HEK293 (cell line): Measurements from ENCODE around the gene MLLT3.
A peak's percentile ranks its signal among the peaks of the same experiment; 100 is the strongest.

Experiments used
- BCL11A ChIP-seq: fragments of 450-650 bp; formaldehyde crosslinking; IDR thresholded peaks from 2 replicates; pipeline ENCODE4 v1.5.1; 2016; ENCODE audit warnings: low read depth, missing biosample characterization, missing genetic modification characterization
- EGR2 ChIP-seq: fragments of 450-650 bp; formaldehyde crosslinking; IDR thresholded peaks from 2 replicates; pipeline ENCODE4 v1.5.1; 2016; ENCODE audit warnings: low read depth, missing biosample characterization, missing genetic modification characterization
- KLF1 ChIP-seq: fragments of 450-650 bp; formaldehyde crosslinking; IDR thresholded peaks from 2 replicates; pipeline ENCODE4 v1.5.1; 2016; ENCODE audit warnings: missing biosample characterization, missing genetic modification characterization
- MEIS1 ChIP-seq: sonication (generic); formaldehyde crosslinking; IDR thresholded peaks from 2 replicates; pipeline ENCODE4 v1.8.1; 2022; ENCODE audit warnings: missing genetic modification reagents, mild to moderate bottlenecking, borderline replicate concordance
- OSR2 ChIP-seq: fragments of 450-650 bp; formaldehyde crosslinking; IDR thresholded peaks from 2 replicates; pipeline ENCODE4 v1.5.1; 2016; ENCODE audit warnings: missing biosample characterization, missing genetic modification characterization
- PATZ1 ChIP-seq: fragments of 450-650 bp; formaldehyde crosslinking; IDR thresholded peaks from 2 replicates; pipeline ENCODE4 v1.5.1; 2016; ENCODE audit warnings: missing biosample characterization, missing genetic modification characterization
- ZBTB17 ChIP-seq: fragments of 450-650 bp; formaldehyde crosslinking; IDR thresholded peaks from 2 replicates; pipeline ENCODE4 v1.5.1; 2016; ENCODE audit warnings: missing biosample characterization, missing genetic modification characterization
- ZBTB21 ChIP-seq: fragments of 450-650 bp; formaldehyde crosslinking; IDR thresholded peaks from 2 replicates; pipeline ENCODE4 v1.5.1; 2017; ENCODE audit warnings: missing biosample characterization, missing genetic modification characterization
- ZIC2 ChIP-seq: fragments of 450-650 bp; formaldehyde crosslinking; IDR thresholded peaks from 2 replicates; pipeline ENCODE4 v1.5.1; 2016; ENCODE audit warnings: missing biosample characterization, missing genetic modification characterization
- ZNF112 ChIP-seq: fragments of 450-650 bp; formaldehyde crosslinking; IDR thresholded peaks from 2 replicates; pipeline ENCODE4 v1.5.0; 2017; ENCODE audit warnings: missing biosample characterization, missing genetic modification characterization
- ZNF121 ChIP-seq: fragments of 450-650 bp; formaldehyde crosslinking; IDR thresholded peaks from 2 replicates; pipeline ENCODE4 v1.5.1; 2016; ENCODE audit warnings: missing biosample characterization, missing genetic modification characterization
- ZNF132 ChIP-seq: fragments of 450-650 bp; formaldehyde crosslinking; IDR thresholded peaks from 2 replicates; pipeline ENCODE4 v1.5.1; 2017; ENCODE audit warnings: missing biosample characterization, missing genetic modification characterization, borderline replicate concordance
- ZNF19 ChIP-seq: fragments of 450-650 bp; formaldehyde crosslinking; IDR thresholded peaks from 2 replicates; pipeline ENCODE4; 2016; ENCODE audit warnings: missing biosample characterization, missing genetic modification characterization, low read depth
- ZNF202 ChIP-seq: fragments of 450-650 bp; formaldehyde crosslinking; IDR thresholded peaks from 2 replicates; pipeline ENCODE4 v1.5.1; 2016; ENCODE audit warnings: missing biosample characterization, missing genetic modification characterization, borderline replicate concordance
- ZNF24 ChIP-seq: fragments of 450-650 bp; formaldehyde crosslinking; IDR thresholded peaks from 2 replicates; pipeline ENCODE4 v1.5.1; 2016; ENCODE audit warnings: missing biosample characterization, missing genetic modification characterization
- ZNF248 ChIP-seq: fragments of 450-650 bp; formaldehyde crosslinking; IDR thresholded peaks from 2 replicates; pipeline ENCODE4 v1.5.1; 2017; ENCODE audit warnings: missing biosample characterization, missing genetic modification characterization
- ZNF350 ChIP-seq: fragments of 450-650 bp; formaldehyde crosslinking; IDR thresholded peaks from 2 replicates; pipeline ENCODE4 v1.5.0; 2017; ENCODE audit warnings: missing biosample characterization, mild to moderate bottlenecking, missing genetic modification characterization
- ZNF433 ChIP-seq: fragments of 450-650 bp; formaldehyde crosslinking; IDR thresholded peaks from 2 replicates; pipeline ENCODE4 v1.5.1; 2016; ENCODE audit warnings: missing biosample characterization, missing genetic modification characterization, low read depth
- ZNF580 ChIP-seq: fragments of 450-650 bp; formaldehyde crosslinking; IDR thresholded peaks from 2 replicates; pipeline ENCODE4 v1.5.1; 2016; ENCODE audit warnings: missing biosample characterization, missing genetic modification characterization
- ZNF600 ChIP-seq: fragments of 450-650 bp; formaldehyde crosslinking; IDR thresholded peaks from 2 replicates; pipeline ENCODE4 v1.5.1; 2016; ENCODE audit warnings: missing biosample characterization, missing genetic modification characterization
- ZNF624 ChIP-seq: fragments of 450-650 bp; formaldehyde crosslinking; IDR thresholded peaks from 2 replicates; pipeline ENCODE4 v1.5.1; 2017; ENCODE audit warnings: missing biosample characterization, missing genetic modification characterization
- ZNF704 ChIP-seq: fragments of 450-650 bp; formaldehyde crosslinking; IDR thresholded peaks from 2 replicates; pipeline ENCODE4 v1.5.1; 2016; ENCODE audit warnings: missing biosample characterization, missing genetic modification characterization
- ZNF843 ChIP-seq: fragments of 450-650 bp; formaldehyde crosslinking; IDR thresholded peaks from 2 replicates; pipeline ENCODE4 v1.5.1; 2016; ENCODE audit warnings: missing biosample characterization, missing genetic modification characterization
- ZSCAN16 ChIP-seq: fragments of 450-650 bp; formaldehyde crosslinking; IDR thresholded peaks from 2 replicates; pipeline ENCODE4 v1.5.1; 2016; ENCODE audit warnings: missing biosample characterization, missing genetic modification characterization
- TF ChIP-seq, protein P1 (sequence below): fragments of 450-650 bp; formaldehyde crosslinking; IDR thresholded peaks from 2 replicates; pipeline ENCODE4 v1.5.1; 2016; ENCODE audit warnings: missing biosample characterization, missing genetic modification characterization
- TF ChIP-seq, protein P2 (sequence below): fragments of 450-650 bp; formaldehyde crosslinking; IDR thresholded peaks from 2 replicates; pipeline ENCODE4 v1.5.1; 2017; ENCODE audit warnings: missing biosample characterization, missing genetic modification characterization
- TF ChIP-seq, protein P3 (sequence below): fragments of 450-650 bp; formaldehyde crosslinking; conservative IDR thresholded peaks from 2 replicates; pipeline ENCODE4 v1.5.1; 2016; ENCODE audit warnings: low read depth, missing biosample characterization, missing genetic modification characterization
- TF ChIP-seq, protein P4 (sequence below): fragments of 450-650 bp; formaldehyde crosslinking; IDR thresholded peaks from 2 replicates; pipeline ENCODE4 v1.5.1; 2016; ENCODE audit warnings: missing biosample characterization, missing genetic modification characterization

MLLT3 gene

GRCh38 chr9:20495098-20495497 is 127.2 kb downstream of the MLLT3 start (continued):
- TF ChIP-seq ZNF704 (tag by site-specific recombination) (no peak), BCL11A (tag by site-specific recombination) (0 out of 2 replicates have a peak, but pooled peaks have one; percentile 51), OSR2 (peak; percentile 75; the same call in 1 of the 2 replicates), ZBTB17 (peak; percentile 59), ZNF202 (tag by site-specific recombination) (no peak), ZNF580 (no peak; the same call in 1 of the 2 replicates), ZNF433 (tag by site-specific recombination) (no peak), ZNF624 (tag by site-specific recombination) (no peak), ZBTB21 (no peak), EGR2 (tag by site-specific recombination) (no peak), PATZ1 (tag by site-specific recombination) (no peak), MEIS1 (no peak), ZIC2 (tag by site-specific recombination) (peak; percentile 66), ZNF19 (tag by site-specific recombination) (no peak), ZNF112 (tag by site-specific recombination) (no peak), ZNF600 (tag by site-specific recombination) (0 out of 2 replicates have a peak, but pooled peaks have one; percentile 17), ZNF350 (tag by site-specific recombination) (no peak), ZNF843 (tag by site-specific recombination) (peak; percentile 68; the same call in 1 of the 2 replicates), ZNF132 (tag by site-specific recombination) (no peak), ZNF121 (tag by site-specific recombination) (no peak), KLF1 (no peak), ZSCAN16 (tag by site-specific recombination) (no peak), ZNF24 (0 out of 2 replicates have a peak, but pooled peaks have one; percentile 53), ZNF248 (tag by site-specific recombination) (no peak)
- TF ChIP-seq, protein P1, sequence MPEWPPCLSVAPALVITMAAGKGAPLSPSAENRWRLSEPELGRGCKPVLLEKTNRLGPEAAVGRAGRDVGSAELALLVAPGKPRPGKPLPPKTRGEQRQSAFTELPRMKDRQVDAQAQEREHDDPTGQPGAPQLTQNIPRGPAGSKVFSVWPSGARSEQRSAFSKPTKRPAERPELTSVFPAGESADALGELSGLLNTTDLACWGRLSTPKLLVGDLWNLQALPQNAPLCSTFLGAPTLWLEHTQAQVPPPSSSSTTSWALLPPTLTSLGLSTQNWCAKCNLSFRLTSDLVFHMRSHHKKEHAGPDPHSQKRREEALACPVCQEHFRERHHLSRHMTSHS (tag by site-specific recombination), result no peak
- TF ChIP-seq, protein P2, sequence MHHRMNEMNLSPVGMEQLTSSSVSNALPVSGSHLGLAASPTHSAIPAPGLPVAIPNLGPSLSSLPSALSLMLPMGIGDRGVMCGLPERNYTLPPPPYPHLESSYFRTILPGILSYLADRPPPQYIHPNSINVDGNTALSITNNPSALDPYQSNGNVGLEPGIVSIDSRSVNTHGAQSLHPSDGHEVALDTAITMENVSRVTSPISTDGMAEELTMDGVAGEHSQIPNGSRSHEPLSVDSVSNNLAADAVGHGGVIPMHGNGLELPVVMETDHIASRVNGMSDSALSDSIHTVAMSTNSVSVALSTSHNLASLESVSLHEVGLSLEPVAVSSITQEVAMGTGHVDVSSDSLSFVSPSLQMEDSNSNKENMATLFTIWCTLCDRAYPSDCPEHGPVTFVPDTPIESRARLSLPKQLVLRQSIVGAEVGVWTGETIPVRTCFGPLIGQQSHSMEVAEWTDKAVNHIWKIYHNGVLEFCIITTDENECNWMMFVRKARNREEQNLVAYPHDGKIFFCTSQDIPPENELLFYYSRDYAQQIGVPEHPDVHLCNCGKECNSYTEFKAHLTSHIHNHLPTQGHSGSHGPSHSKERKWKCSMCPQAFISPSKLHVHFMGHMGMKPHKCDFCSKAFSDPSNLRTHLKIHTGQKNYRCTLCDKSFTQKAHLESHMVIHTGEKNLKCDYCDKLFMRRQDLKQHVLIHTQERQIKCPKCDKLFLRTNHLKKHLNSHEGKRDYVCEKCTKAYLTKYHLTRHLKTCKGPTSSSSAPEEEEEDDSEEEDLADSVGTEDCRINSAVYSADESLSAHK (tag by site-specific recombination), result no peak
- TF ChIP-seq, protein P3, sequence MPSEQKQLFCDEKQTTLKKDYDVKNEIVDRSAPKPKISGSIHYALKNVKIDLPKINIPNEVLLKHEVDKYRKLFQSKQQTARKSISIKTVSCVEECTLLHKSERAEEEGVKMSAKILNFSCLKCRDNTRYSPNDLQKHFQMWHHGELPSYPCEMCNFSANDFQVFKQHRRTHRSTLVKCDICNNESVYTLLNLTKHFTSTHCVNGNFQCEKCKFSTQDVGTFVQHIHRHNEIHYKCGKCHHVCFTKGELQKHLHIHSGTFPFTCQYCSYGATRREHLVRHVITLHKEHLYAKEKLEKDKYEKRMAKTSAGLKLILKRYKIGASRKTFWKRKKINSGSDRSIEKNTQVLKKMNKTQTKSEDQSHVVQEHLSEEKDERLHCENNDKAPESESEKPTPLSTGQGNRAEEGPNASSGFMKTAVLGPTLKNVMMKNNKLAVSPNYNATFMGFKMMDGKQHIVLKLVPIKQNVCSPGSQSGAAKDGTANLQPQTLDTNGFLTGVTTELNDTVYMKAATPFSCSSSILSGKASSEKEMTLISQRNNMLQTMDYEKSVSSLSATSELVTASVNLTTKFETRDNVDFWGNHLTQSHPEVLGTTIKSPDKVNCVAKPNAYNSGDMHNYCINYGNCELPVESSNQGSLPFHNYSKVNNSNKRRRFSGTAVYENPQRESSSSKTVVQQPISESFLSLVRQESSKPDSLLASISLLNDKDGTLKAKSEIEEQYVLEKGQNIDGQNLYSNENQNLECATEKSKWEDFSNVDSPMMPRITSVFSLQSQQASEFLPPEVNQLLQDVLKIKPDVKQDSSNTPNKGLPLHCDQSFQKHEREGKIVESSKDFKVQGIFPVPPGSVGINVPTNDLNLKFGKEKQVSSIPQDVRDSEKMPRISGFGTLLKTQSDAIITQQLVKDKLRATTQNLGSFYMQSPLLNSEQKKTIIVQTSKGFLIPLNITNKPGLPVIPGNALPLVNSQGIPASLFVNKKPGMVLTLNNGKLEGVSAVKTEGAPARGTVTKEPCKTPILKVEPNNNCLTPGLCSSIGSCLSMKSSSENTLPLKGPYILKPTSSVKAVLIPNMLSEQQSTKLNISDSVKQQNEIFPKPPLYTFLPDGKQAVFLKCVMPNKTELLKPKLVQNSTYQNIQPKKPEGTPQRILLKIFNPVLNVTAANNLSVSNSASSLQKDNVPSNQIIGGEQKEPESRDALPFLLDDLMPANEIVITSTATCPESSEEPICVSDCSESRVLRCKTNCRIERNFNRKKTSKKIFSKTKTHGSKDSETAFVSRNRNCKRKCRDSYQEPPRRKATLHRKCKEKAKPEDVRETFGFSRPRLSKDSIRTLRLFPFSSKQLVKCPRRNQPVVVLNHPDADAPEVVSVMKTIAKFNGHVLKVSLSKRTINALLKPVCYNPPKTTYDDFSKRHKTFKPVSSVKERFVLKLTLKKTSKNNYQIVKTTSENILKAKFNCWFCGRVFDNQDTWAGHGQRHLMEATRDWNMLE, result no peak
- TF ChIP-seq, protein P4, sequence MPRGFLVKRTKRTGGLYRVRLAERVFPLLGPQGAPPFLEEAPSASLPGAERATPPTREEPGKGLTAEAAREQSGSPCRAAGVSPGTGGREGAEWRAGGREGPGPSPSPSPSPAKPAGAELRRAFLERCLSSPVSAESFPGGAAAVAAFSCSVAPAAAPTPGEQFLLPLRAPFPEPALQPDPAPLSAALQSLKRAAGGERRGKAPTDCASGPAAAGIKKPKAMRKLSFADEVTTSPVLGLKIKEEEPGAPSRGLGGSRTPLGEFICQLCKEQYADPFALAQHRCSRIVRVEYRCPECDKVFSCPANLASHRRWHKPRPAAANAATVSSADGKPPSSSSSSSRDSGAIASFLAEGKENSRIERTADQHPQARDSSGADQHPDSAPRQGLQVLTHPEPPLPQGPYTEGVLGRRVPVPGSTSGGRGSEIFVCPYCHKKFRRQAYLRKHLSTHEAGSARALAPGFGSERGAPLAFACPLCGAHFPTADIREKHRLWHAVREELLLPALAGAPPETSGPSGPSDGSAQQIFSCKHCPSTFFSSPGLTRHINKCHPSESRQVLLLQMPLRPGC (tag by site-specific recombination), result peak; percentile 36; the same call in 1 of the 2 replicates
